HEK293 (cell line): ENCODE measurements around the gene FCGR3A.

Source experiments
- CTCF ChIP-seq: fragments of 450-650 bp; formaldehyde crosslinking; IDR thresholded peaks from 2 replicates; pipeline ENCODE4 v1.5.1; 2016; ENCODE audit warnings: missing biosample characterization, missing genetic modification characterization
- MYNN ChIP-seq: fragments of 450-650 bp; formaldehyde crosslinking; IDR thresholded peaks from 2 replicates; pipeline ENCODE4 v1.5.1; 2016; ENCODE audit warnings: missing biosample characterization, missing genetic modification characterization, borderline replicate concordance
- YY1 ChIP-seq: fragments of 450-650 bp; formaldehyde crosslinking; IDR thresholded peaks from 2 replicates; pipeline ENCODE4 v1.5.1; 2018; ENCODE audit warnings: missing biosample characterization, missing genetic modification characterization
- YY2 ChIP-seq: fragments of 450-650 bp; formaldehyde crosslinking; IDR thresholded peaks from 2 replicates; pipeline ENCODE4 v1.5.1; 2016; ENCODE audit warnings: missing biosample characterization, missing genetic modification characterization
- ZBTB11 ChIP-seq: fragments of 450-650 bp; formaldehyde crosslinking; conservative IDR thresholded peaks from 2 replicates; pipeline ENCODE4 v1.5.1; 2016; ENCODE audit warnings: low read depth, missing biosample characterization, missing genetic modification characterization
- ZFP3 ChIP-seq: fragments of 450-650 bp; formaldehyde crosslinking; IDR thresholded peaks from 2 replicates; pipeline ENCODE4 v1.5.1; 2016; ENCODE audit warnings: low read depth, missing biosample characterization, missing genetic modification characterization
- ZNF302 ChIP-seq: fragments of 450-650 bp; formaldehyde crosslinking; IDR thresholded peaks from 2 replicates; pipeline ENCODE4 v1.5.1; 2016; ENCODE audit warnings: missing biosample characterization, missing genetic modification characterization, low read depth
- ZNF311 ChIP-seq: fragments of 450-650 bp; formaldehyde crosslinking; IDR thresholded peaks from 2 replicates; pipeline ENCODE4 v1.5.1; 2017; ENCODE audit warnings: missing biosample characterization, missing genetic modification characterization, borderline replicate concordance
- ZNF426 ChIP-seq: fragments of 450-650 bp; formaldehyde crosslinking; IDR thresholded peaks from 2 replicates; pipeline ENCODE4 v1.5.1; 2017; ENCODE audit warnings: missing biosample characterization, missing genetic modification characterization, mild to moderate bottlenecking, inconsistent platforms, moderate library complexity
- ZNF529 ChIP-seq: fragments of 450-650 bp; formaldehyde crosslinking; IDR thresholded peaks from 2 replicates; pipeline ENCODE4 v1.5.1; 2017; ENCODE audit warnings: missing genetic modification characterization, missing biosample characterization; ENCODE audit not compliant: insufficient replicate concordance
- ZNF639 ChIP-seq: fragments of 450-650 bp; formaldehyde crosslinking; IDR thresholded peaks from 2 replicates; pipeline ENCODE4 v1.5.1; 2016; ENCODE audit warnings: missing biosample characterization, missing genetic modification characterization
- TF ChIP-seq, protein P1 (sequence below): fragments of 450-650 bp; formaldehyde crosslinking; IDR thresholded peaks from 2 replicates; pipeline ENCODE4 v1.5.1; 2016; ENCODE audit warnings: missing biosample characterization, missing genetic modification characterization
- TF ChIP-seq, protein P2 (sequence below): fragments of 450-650 bp; formaldehyde crosslinking; IDR thresholded peaks from 2 replicates; pipeline ENCODE4 v1.5.1; 2016; ENCODE audit warnings: missing biosample characterization, missing genetic modification characterization

DNA sequence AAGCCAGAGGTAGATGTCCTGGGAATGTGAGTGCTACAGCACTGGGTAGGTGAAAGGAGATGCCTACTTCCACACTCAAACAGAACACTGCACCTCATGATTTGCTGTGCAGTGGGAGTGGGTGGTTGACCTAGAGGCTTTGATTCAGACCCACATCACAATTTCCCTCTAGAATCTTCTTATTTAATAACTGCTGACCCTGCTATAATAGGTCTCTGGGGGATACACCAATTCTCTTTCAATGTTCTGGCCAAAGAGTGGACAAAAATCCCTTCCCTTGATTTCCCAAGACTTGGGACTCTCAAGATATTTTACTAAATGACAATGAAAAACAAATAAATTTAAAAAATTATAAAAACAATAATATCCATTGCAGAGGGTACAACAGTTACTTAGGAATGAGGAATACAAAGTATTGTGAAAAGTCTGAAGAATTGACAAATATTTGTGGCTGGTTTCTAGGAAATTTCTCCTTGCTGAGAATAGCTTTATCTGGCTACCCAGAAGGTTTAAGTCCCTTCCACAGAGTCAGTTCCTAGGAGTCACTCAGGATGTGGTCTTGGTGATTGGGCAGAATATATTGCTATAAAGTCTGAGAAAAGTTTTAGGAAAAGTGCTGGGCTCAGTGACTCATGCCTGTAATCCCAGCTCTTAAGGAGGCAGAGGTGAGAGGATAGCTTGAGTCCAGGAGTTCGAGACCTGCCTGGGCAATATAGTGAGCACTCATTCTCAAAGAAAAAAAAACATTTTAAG is 46.8 kb downstream of the FCGR3A start:
- TF ChIP-seq, protein P1, sequence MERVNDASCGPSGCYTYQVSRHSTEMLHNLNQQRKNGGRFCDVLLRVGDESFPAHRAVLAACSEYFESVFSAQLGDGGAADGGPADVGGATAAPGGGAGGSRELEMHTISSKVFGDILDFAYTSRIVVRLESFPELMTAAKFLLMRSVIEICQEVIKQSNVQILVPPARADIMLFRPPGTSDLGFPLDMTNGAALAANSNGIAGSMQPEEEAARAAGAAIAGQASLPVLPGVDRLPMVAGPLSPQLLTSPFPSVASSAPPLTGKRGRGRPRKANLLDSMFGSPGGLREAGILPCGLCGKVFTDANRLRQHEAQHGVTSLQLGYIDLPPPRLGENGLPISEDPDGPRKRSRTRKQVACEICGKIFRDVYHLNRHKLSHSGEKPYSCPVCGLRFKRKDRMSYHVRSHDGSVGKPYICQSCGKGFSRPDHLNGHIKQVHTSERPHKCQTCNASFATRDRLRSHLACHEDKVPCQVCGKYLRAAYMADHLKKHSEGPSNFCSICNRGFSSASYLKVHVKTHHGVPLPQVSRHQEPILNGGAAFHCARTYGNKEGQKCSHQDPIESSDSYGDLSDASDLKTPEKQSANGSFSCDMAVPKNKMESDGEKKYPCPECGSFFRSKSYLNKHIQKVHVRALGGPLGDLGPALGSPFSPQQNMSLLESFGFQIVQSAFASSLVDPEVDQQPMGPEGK (tag by site-specific recombination): no peak
- TF ChIP-seq ZBTB11 (no peak), ZNF639 (tag by site-specific recombination) (no peak), CTCF (tag by site-specific recombination) (no peak), ZNF426 (tag by site-specific recombination) (no peak), ZFP3 (tag by site-specific recombination) (no peak), ZNF302 (tag by site-specific recombination) (no peak), YY2 (no peak), MYNN (tag by site-specific recombination) (no peak), ZNF529 (no peak), YY1 (tag by site-specific recombination) (no peak), ZNF311 (no peak)
- TF ChIP-seq, protein P2, sequence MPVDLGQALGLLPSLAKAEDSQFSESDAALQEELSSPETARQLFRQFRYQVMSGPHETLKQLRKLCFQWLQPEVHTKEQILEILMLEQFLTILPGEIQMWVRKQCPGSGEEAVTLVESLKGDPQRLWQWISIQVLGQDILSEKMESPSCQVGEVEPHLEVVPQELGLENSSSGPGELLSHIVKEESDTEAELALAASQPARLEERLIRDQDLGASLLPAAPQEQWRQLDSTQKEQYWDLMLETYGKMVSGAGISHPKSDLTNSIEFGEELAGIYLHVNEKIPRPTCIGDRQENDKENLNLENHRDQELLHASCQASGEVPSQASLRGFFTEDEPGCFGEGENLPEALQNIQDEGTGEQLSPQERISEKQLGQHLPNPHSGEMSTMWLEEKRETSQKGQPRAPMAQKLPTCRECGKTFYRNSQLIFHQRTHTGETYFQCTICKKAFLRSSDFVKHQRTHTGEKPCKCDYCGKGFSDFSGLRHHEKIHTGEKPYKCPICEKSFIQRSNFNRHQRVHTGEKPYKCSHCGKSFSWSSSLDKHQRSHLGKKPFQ (tag by site-specific recombination): no peak
